PFSK-1 (cell line): ENCODE data around the gene RDX.

Experiments used
- FOXP2 ChIP-seq: optimal IDR thresholded peaks from 2 replicates; pipeline ENCODE3; 2011; ENCODE audit warnings: borderline replicate concordance, control low read depth, inconsistent platforms; ENCODE audit not compliant: insufficient read depth; ENCODE audit errors: extremely low read length, extremely low read depth
- REST ChIP-seq, 2 experiments: IDR thresholded peaks; 2 replicates each; pipeline versions ENCODE4 v1.6.1 to v1.8.0; 2011 to 2012; ENCODE audit warnings: low read depth in 2 of 2, low read length in 2 of 2, control low read depth in 1 of 2, inconsistent platforms in 1 of 2, mild to moderate bottlenecking in 1 of 2, moderate library complexity in 1 of 2; ENCODE audit not compliant: insufficient read depth in 1 of 2
- SIN3A ChIP-seq: IDR thresholded peaks from 2 replicates; pipeline ENCODE4 v1.6.1; 2012; ENCODE audit warnings: mild to moderate bottlenecking, low read length, moderate library complexity, borderline replicate concordance; ENCODE audit not compliant: insufficient read depth
- TAF1 ChIP-seq: IDR thresholded peaks from 2 replicates; pipeline ENCODE4 v1.6.1; 2012; ENCODE audit warnings: low read length, control low read depth, borderline replicate concordance; ENCODE audit not compliant: insufficient read depth

GRCh38 chr11:110179064-110179463, 117.3 kb downstream of the RDX start:
- no peak for TF ChIP-seq FOXP2
- no peak for TF ChIP-seq TAF1
- TF ChIP-seq REST (IDR thresholded peaks at IDR 0.05; ENCODE audit: insufficient read depth in 1 of 2, low read depth in 2 of 2, low read length in 2 of 2): no peak
- no peak for TF ChIP-seq SIN3A
